SKM-1 treated with dmso at 0.1 percent for 144 hours (cell line): ENCODE data around the gene NUTM2A.
"Not testable (repeated sequence)": the region's sequence is repeated elsewhere in the genome, so short reads cannot be mapped to it uniquely, and the experiment has no call there.

Source experiments
- DNase-seq: peaks from one replicate; lab custom pipeline; 2025; ENCODE audit not compliant: unreplicated experiment; lab: John Stamatoyannopoulos, UW

NUTM2A gene

DNA sequence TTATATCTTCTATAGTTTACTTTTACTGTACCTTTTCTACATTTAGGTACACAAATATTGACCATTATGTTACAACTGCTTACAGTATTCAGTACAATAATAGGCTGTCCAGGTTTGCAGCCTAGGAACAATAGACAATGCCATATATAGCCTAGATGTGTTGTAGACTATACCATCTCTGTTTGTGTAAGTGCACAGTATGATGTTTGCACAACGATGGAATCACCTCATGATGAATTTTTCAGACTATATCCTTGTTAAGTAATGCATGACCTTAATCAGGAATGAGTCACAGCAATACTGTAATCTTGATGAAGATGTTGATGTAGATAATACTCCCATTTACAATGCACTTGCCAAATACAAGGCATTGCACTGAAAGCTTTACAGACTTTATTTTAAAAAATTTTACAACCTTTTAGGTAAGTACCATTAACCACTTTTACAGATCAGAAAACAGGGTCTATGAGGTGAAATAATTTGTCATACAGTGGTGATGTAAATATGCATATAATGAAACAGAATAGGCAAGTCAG is 23.6 kb downstream of the NUTM2A start:
- not testable (repeated sequence) for DNase-seq

GRCh38 chr10:87280749-87281392 is 55.6 kb downstream of the NUTM2A start:
- not testable (repeated sequence) for DNase-seq
